HepG2 (cell line): ENCODE data around the gene DDC. TPM values are rescaled to one million over a fixed set of nuclear protein-coding genes. Genes with fewer than 3 reads are reported as not detected.
A peak's percentile ranks its signal among the peaks of the same experiment; 100 is the strongest.

Experiments used
- ATF6 ChIP-seq: sonication (generic); formaldehyde crosslinking; conservative IDR thresholded peaks from 2 replicates; pipeline ENCODE4 v1.4.0; 2020; ENCODE audit warnings: missing genetic modification reagents
- ELF4 ChIP-seq: sonication (generic); formaldehyde crosslinking; IDR thresholded peaks from 2 replicates; pipeline ENCODE4 v1.5.0; 2020; ENCODE audit warnings: missing genetic modification reagents, mild to moderate bottlenecking, moderate library complexity, borderline replicate concordance
- SMC3 ChIP-seq: IDR thresholded peaks from 2 replicates; pipeline ENCODE4 v1.6.1; 2011; ENCODE audit warnings: low read length, improper control_type of control experiment
- ZBTB7A ChIP-seq: sonication (generic); formaldehyde crosslinking; IDR thresholded peaks from 2 replicates; pipeline ENCODE4 v1.8.0; 2022; ENCODE audit warnings: mild to moderate bottlenecking, missing genetic modification reagents
- ZNF235 ChIP-seq: sonication (generic); formaldehyde crosslinking; IDR thresholded peaks from 2 replicates; pipeline ENCODE4 v1.8.1; 2023; ENCODE audit warnings: mild to moderate bottlenecking, missing genetic modification reagents, borderline replicate concordance
- ZNF382 ChIP-seq: sonication (generic); formaldehyde crosslinking; IDR thresholded peaks from 2 replicates; pipeline ENCODE4 v1.5.0; 2020; ENCODE audit warnings: missing genetic modification reagents, mild to moderate bottlenecking, borderline replicate concordance
- ZNF484 ChIP-seq: sonication (generic); formaldehyde crosslinking; IDR thresholded peaks from 2 replicates; pipeline ENCODE4 v1.5.1; 2020; ENCODE audit warnings: mild to moderate bottlenecking, low read depth, missing genetic modification reagents, borderline replicate concordance
- ZNF543 ChIP-seq: sonication (generic); formaldehyde crosslinking; IDR thresholded peaks from 2 replicates; pipeline ENCODE4 v1.4.0; 2020; ENCODE audit warnings: mild to moderate bottlenecking, missing genetic modification reagents
- ZNF547 ChIP-seq: sonication (generic); formaldehyde crosslinking; IDR thresholded peaks from 2 replicates; pipeline ENCODE4 v1.5.1; 2020; ENCODE audit warnings: mild to moderate bottlenecking, missing genetic modification reagents
- ZNF724P ChIP-seq: sonication (generic); formaldehyde crosslinking; IDR thresholded peaks from 2 replicates; pipeline ENCODE4 v1.8.0; 2022; ENCODE audit warnings: missing genetic modification reagents, borderline replicate concordance
- ZNF800 ChIP-seq: sonication (generic); formaldehyde crosslinking; IDR thresholded peaks from 2 replicates; pipeline ENCODE4 v1.4.0; 2020; ENCODE audit warnings: missing genetic modification reagents
- polyA plus RNA-seq, 8 experiments: library from polyadenylated mRNA; depleted of rRNA in 3 of 8; stranded (reverse) in 7 of 8; unstranded in 1 of 8; fragments of >200 nt; fragmentation: Illumina TruSeq in 4 of 8; extraction: Trizol in 4 of 8; gene quantifications; 2 replicates each; pipeline versions ENCODE4 v1.2.1 to v1.2.3, GENCODE V29; 2011 to 2016; ENCODE audit warnings: low read depth in 4 of 8, missing spikeins in 1 of 8, mixed read lengths in 1 of 8; ENCODE audit not compliant: insufficient read depth in 1 of 8
- total RNA-seq, 5 experiments: library from RNA; depleted of rRNA; stranded (reverse); fragments of >200 nt; fragmentation: Illumina TruSeq; extraction: Trizol; gene quantifications; 2 replicates each; pipeline ENCODE4 v1.2.3, GENCODE V29; 2016; ENCODE audit warnings: low read depth in 1 of 5

Gene DDC
- total and polyA plus RNA-seq, 2 of the 13 experiments (the other 11 are each of a cell fraction or from before 2014, with no cell fraction given) = 11.7 to 93.3 TPM

- no peak for TF ChIP-seq ZNF235 (CRISPR knock-in tag)
- TF ChIP-seq ZNF484 (CRISPR knock-in tag) = no peak
- TF ChIP-seq SMC3 = peak; percentile 82
- TF ChIP-seq ZNF543 (CRISPR knock-in tag) = no peak
- TF ChIP-seq ELF4 (CRISPR knock-in tag) = no peak
- no peak for TF ChIP-seq ZNF724P
- TF ChIP-seq ATF6 (CRISPR knock-in tag) = no peak
- TF ChIP-seq ZNF800 (CRISPR knock-in tag) = no peak
- no peak for TF ChIP-seq ZBTB7A
- no peak for TF ChIP-seq ZNF547 (CRISPR knock-in tag)
- no peak for TF ChIP-seq ZNF382
- TF ChIP-seq, all 625 proteins: peak for 117
Measured at GRCh38 chr7:50467817-50468610, 97.2 kb downstream of the DDC start (continued).
